ENCODE data around the gene TMEM150B. TPM values are rescaled to one million over a fixed set of nuclear protein-coding genes. Genes with fewer than 3 reads are reported as not detected.

The TMEM150B gene
- total and polyA plus RNA-seq, 2 of the 13 experiments (the other 11 are each of a cell fraction or from before 2014, with no cell fraction given), result 1.3 to 1.8 TPM

- H3K4me2 ChIP-seq (ENCODE audit: low read depth, low read length), result no peak overlapping the region
- H3K9ac ChIP-seq (ENCODE audit: insufficient read depth, low read depth, low read length), result no peak overlapping the region
- H3K9me3 ChIP-seq (ENCODE audit: low read length), result no peaks in the 10 kb centered on the region
- no peak for ATAC-seq
- peaks cover 0 to 28% of the 10 kb centered on the region in 2 experiments; a peak in 4 of 5 replicates for H3K27me3 ChIP-seq (ENCODE audit: control insufficient read depth in 1 of 2, insufficient read depth in 2 of 2, low read length in 2 of 2)
- in situ Hi-C loops (cut with HindIII; ENCODE audit: extremely low pct_ligation_motif_present, low pct_unique_long_range_greater_than_20kb), result no loop called here
- H3K36me3 ChIP-seq (replicated peaks in 1 of 2; ENCODE audit: control insufficient read depth in 1 of 2, insufficient read depth in 2 of 2, low read length in 2 of 2), result no peaks in the 10 kb centered on the region
- no peak for DNase-seq (ENCODE audit: low spot score)
- no peak for FAIRE-seq
- peaks cover 40% of the 10 kb centered on the region for H3K4me1 ChIP-seq (ENCODE audit: insufficient read depth, low read length)
- H4K20me1 ChIP-seq (ENCODE audit: insufficient read depth, low read length), result no peaks in the 10 kb centered on the region
- ChIA-PET POLR2A (no interaction called here), CTCF (ENCODE audit: low intra/inter-chr PET ratio, low total read pairs) (no interaction called here)
- BruUV-seq (replicated peaks), result no TSS peak
- TF ChIP-seq GRHL1 (CRISPR knock-in tag; conservative IDR thresholded peaks at IDR 0.05), result no peak
- TF ChIP-seq RFXANK (CRISPR knock-in tag; IDR thresholded peaks at IDR 0.05), result no peak
- TF ChIP-seq NR1H2 (CRISPR knock-in tag; IDR thresholded peaks at IDR 0.05; ENCODE audit: borderline replicate concordance, low read depth), result no peak
- TF ChIP-seq RFX1 (IDR thresholded peaks at IDR 0.05), result no peak
- no peak for TF ChIP-seq ZNF598 (CRISPR knock-in tag; IDR thresholded peaks at IDR 0.05; ENCODE audit: borderline replicate concordance)
- TF ChIP-seq THAP7 (CRISPR knock-in tag; IDR thresholded peaks at IDR 0.05), result no peak
- TF ChIP-seq AGO1 (IDR thresholded peaks at IDR 0.05; ENCODE audit: low read depth, low read length, poor library complexity, severe bottlenecking), result no peak
- no peak for TF ChIP-seq ZMYM4 (CRISPR knock-in tag; IDR thresholded peaks at IDR 0.05)
- TF ChIP-seq BORCS8-MEF2B (CRISPR knock-in tag; IDR thresholded peaks at IDR 0.05), result no peak
- intact Hi-C loops (cut with micrococcal nuclease; ENCODE audit: unreplicated experiment), result no loop called here
- peaks cover 2% of the 10 kb centered on the region for H3K79me2 ChIP-seq (ENCODE audit: insufficient read depth, low read length)
- 17% methylated on average over 8 of the region's 16 CpGs for WGBS (ENCODE audit: low lambda C conversion rate)
- no peak overlapping the region for H3K27ac ChIP-seq (ENCODE audit: extremely low read length, insufficient read depth, low read length)
- H2AFZ ChIP-seq (ENCODE audit: low read length), result no peak overlapping the region
- H3K4me3 ChIP-seq (replicated peaks in 1 of 3; ENCODE audit: insufficient read depth in 1 of 3, low read depth in 2 of 3, low read length in 3 of 3), result no peak overlapping the region
Observed at GRCh38 chr19:55284405-55285058, 40.6 kb downstream of the TMEM150B start.

Measured in HepG2 (cell line).